ENCODE measurements around the gene PKN2.

PKN2 gene

GRCh38 chr1:88683541-88684481 lies at the start of gene PKN2 (continued):
- no peak for TF ChIP-seq ZNF777 (tag by site-specific recombination; IDR thresholded peaks at IDR 0.05; ENCODE audit: borderline replicate concordance)
- no peak for TF ChIP-seq ZNF596 (tag by site-specific recombination; IDR thresholded peaks at IDR 0.05)
- TF ChIP-seq ZNF658 (tag by site-specific recombination; IDR thresholded peaks at IDR 0.05): no peak

DNA sequence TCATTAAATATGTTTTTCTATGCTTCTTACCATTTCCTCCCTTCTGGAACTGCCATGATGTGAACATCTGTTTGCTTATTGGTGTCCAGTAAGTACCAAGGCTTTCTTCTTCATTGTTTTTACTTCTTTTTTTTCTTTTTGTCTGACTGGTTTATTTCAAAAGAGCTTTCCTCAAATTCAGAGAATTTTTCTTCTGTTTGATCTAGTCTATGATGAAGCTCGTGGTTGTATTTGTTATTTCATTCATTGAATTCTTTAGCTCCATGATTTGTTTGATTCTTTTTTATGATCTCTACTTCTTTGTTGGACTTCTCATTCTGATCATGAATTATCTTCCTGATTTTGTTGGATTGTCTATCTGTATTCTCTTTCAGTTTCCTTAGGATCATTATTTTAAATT lies 49.5 kb upstream of the PKN2 start:
- Histone ChIP-seq H3K4me3 (ENCODE audit: low read depth, low read length) (no peak overlapping the region), H3K27ac (ENCODE audit: extremely low read depth, low read depth, low read length) (no peak overlapping the region), H3K4me1 (ENCODE audit: control insufficient read depth, insufficient read depth, low read length) (no peaks in the 10 kb centered on the region), H3K36me3 (ENCODE audit: control insufficient read depth in 2 of 2, insufficient read depth in 1 of 2, low read length in 2 of 2) (no peaks in the 10 kb centered on the region), H3K9me3 (ENCODE audit: control insufficient read depth, insufficient read depth, low read depth, low read length) (no peaks in the 10 kb centered on the region)
- TF ChIP-seq SETDB1 (IDR thresholded peaks at IDR 0.05; ENCODE audit: insufficient read length, low read length): peak; percentile 85
- no peak for TF ChIP-seq GLI4 (tag by site-specific recombination; IDR thresholded peaks at IDR 0.05)
- CTCF ChIA-PET: interaction anchor here (0.5 to 0.9 kb wide), 3 partner anchors 21 to 85 kb away, joined by 3 read pairs; no protein-coding TSS in a partner anchor
- POLR2A ChIA-PET: no interaction called here

- Histone ChIP-seq H3K27ac (ENCODE audit: extremely low read depth, low read depth, low read length) (no peak overlapping the region), H3K4me3 (ENCODE audit: low read depth, low read length) (no peak overlapping the region), H3K36me3 (ENCODE audit: control insufficient read depth in 2 of 2, insufficient read depth in 1 of 2, low read length in 2 of 2) (no peaks in the 10 kb centered on the region), H3K4me1 (ENCODE audit: control insufficient read depth, insufficient read depth, low read length) (no peaks in the 10 kb centered on the region), H3K9me3 (ENCODE audit: control insufficient read depth, insufficient read depth, low read depth, low read length) (no peaks in the 10 kb centered on the region)
- TF ChIP-seq ZBTB20 (tag by site-specific recombination; IDR thresholded peaks at IDR 0.05) (no peak), ZNF175 (tag by site-specific recombination; IDR thresholded peaks at IDR 0.05) (no peak)
- ChIA-PET CTCF (interaction anchor here (0.7 kb wide), 1 partner anchor 15 kb away, joined by 3 read pairs; no protein-coding TSS in a partner anchor), POLR2A (no interaction called here)
Observed at GRCh38 chr1:88640060-88640459, 44.0 kb upstream of the PKN2 start.

GRCh38 chr1:88645886-88646285 lies 38.2 kb upstream of the PKN2 start:
- CTCF ChIA-PET: interaction anchor here (2.3 kb wide), 1 partner anchor 10 kb away, joined by 18 read pairs; no protein-coding TSS in a partner anchor
- no peak for TF ChIP-seq SP2 (tag by site-specific recombination; IDR thresholded peaks at IDR 0.05)
- TF ChIP-seq ZNF394 (tag by site-specific recombination; IDR thresholded peaks at IDR 0.05; ENCODE audit: borderline replicate concordance): no peak
- TF ChIP-seq ZNF544 (tag by site-specific recombination; IDR thresholded peaks at IDR 0.05): no peak
- no peak for TF ChIP-seq ZXDB (tag by site-specific recombination; IDR thresholded peaks at IDR 0.05)
- no peak for TF ChIP-seq ZSCAN18 (tag by site-specific recombination; IDR thresholded peaks at IDR 0.05)
- TF ChIP-seq ZBTB21 (tag by site-specific recombination; IDR thresholded peaks at IDR 0.05): no peak
- no peak for TF ChIP-seq ZNF335 (tag by site-specific recombination; conservative IDR thresholded peaks at IDR 0.05)
- TF ChIP-seq KLF16 (tag by site-specific recombination; IDR thresholded peaks at IDR 0.05): no peak
- TF ChIP-seq ZSCAN16 (tag by site-specific recombination; IDR thresholded peaks at IDR 0.05): no peak
- TF ChIP-seq, protein P1, sequence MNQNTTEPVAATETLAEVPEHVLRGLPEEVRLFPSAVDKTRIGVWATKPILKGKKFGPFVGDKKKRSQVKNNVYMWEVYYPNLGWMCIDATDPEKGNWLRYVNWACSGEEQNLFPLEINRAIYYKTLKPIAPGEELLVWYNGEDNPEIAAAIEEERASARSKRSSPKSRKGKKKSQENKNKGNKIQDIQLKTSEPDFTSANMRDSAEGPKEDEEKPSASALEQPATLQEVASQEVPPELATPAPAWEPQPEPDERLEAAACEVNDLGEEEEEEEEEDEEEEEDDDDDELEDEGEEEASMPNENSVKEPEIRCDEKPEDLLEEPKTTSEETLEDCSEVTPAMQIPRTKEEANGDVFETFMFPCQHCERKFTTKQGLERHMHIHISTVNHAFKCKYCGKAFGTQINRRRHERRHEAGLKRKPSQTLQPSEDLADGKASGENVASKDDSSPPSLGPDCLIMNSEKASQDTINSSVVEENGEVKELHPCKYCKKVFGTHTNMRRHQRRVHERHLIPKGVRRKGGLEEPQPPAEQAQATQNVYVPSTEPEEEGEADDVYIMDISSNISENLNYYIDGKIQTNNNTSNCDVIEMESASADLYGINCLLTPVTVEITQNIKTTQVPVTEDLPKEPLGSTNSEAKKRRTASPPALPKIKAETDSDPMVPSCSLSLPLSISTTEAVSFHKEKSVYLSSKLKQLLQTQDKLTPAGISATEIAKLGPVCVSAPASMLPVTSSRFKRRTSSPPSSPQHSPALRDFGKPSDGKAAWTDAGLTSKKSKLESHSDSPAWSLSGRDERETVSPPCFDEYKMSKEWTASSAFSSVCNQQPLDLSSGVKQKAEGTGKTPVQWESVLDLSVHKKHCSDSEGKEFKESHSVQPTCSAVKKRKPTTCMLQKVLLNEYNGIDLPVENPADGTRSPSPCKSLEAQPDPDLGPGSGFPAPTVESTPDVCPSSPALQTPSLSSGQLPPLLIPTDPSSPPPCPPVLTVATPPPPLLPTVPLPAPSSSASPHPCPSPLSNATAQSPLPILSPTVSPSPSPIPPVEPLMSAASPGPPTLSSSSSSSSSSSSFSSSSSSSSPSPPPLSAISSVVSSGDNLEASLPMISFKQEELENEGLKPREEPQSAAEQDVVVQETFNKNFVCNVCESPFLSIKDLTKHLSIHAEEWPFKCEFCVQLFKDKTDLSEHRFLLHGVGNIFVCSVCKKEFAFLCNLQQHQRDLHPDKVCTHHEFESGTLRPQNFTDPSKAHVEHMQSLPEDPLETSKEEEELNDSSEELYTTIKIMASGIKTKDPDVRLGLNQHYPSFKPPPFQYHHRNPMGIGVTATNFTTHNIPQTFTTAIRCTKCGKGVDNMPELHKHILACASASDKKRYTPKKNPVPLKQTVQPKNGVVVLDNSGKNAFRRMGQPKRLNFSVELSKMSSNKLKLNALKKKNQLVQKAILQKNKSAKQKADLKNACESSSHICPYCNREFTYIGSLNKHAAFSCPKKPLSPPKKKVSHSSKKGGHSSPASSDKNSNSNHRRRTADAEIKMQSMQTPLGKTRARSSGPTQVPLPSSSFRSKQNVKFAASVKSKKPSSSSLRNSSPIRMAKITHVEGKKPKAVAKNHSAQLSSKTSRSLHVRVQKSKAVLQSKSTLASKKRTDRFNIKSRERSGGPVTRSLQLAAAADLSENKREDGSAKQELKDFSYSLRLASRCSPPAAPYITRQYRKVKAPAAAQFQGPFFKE (tag by site-specific recombination; IDR thresholded peaks at IDR 0.05; ENCODE audit: borderline replicate concordance): no peak
- no peak for TF ChIP-seq ZNF146 (tag by site-specific recombination; IDR thresholded peaks at IDR 0.05)
- TF ChIP-seq SP3 (tag by site-specific recombination; IDR thresholded peaks at IDR 0.05): no peak
- POLR2A ChIA-PET: no interaction called here
- H3K4me1 ChIP-seq (ENCODE audit: control insufficient read depth, insufficient read depth, low read length): no peaks in the 10 kb centered on the region
- H3K36me3 ChIP-seq (ENCODE audit: control insufficient read depth in 2 of 2, insufficient read depth in 1 of 2, low read length in 2 of 2): no peaks in the 10 kb centered on the region
- H3K9me3 ChIP-seq (ENCODE audit: control insufficient read depth, insufficient read depth, low read depth, low read length): no peaks in the 10 kb centered on the region
- H3K4me3 ChIP-seq (ENCODE audit: low read depth, low read length): no peak overlapping the region
- no peak overlapping the region for H3K27ac ChIP-seq (ENCODE audit: extremely low read depth, low read depth, low read length)

Data from HEK293 (cell line).